IMR-90 (cell line): ENCODE measurements around the gene NEUROG1. TPM values are rescaled to one million over a fixed set of nuclear protein-coding genes. Genes with fewer than 3 reads are reported as not detected.

Source experiments
- ATAC-seq: fragments of 200-7000 bp; cut with Tn5 transposase; 2 replicates; pipeline ENCODE4 v1.9.1; 2020; ENCODE audit warnings: low read depth, mild to moderate bottlenecking, moderate library complexity
- BruUV-seq: library from RNA; stranded (reverse); fragments of 400-500 nt; replicated peaks from 2 replicates; lab custom pipeline; 2021; lab: Mats Ljungman, UMichigan
- CTCF ChIA-PET: fragments of 300-600 bp; formaldehyde crosslinking; extraction: SDS; loops from one replicate; lab custom pipeline; 2021; ENCODE audit warnings: antibody characterized with exemption; lab: Yijun Ruan, JAX
- POLR2A ChIA-PET: fragments of 300-600 bp; sonication (Branson Sonifier 250); formaldehyde crosslinking; loops from one replicate; lab custom pipeline; 2022; ENCODE audit warnings: antibody characterized with exemption; ENCODE audit not compliant: unreplicated experiment; lab: Charles Lee
- DNase-seq: peaks from one replicate; pipeline ENCODE4 v3.0.0; 2013
- H2AFZ ChIP-seq: replicated peaks from 2 replicates; pipeline ENCODE3; 2013; ENCODE audit warnings: low read length, mild to moderate bottlenecking; ENCODE audit not compliant: poor library complexity
- H2AK5ac ChIP-seq: 2 replicates; pipeline ENCODE4 v1.6.1; 2013; ENCODE audit warnings: low read depth, low read length, inconsistent platforms
- H2AK9ac ChIP-seq: replicated peaks from 2 replicates; pipeline ENCODE3; 2013; ENCODE audit warnings: mild to moderate bottlenecking, low read depth, low read length, moderate library complexity; ENCODE audit not compliant: poor library complexity
- H2BK120ac ChIP-seq: 2 replicates; pipeline ENCODE4 v1.6.1; 2013; ENCODE audit warnings: low read depth, low read length, inconsistent platforms
- H2BK15ac ChIP-seq: 3 replicates; pipeline ENCODE4 v1.6.1; 2013; ENCODE audit warnings: low read depth, low read length, inconsistent platforms
- H2BK20ac ChIP-seq: 2 replicates; pipeline ENCODE4 v1.6.1; 2013; ENCODE audit warnings: low read depth, mild to moderate bottlenecking, inconsistent platforms, low read length, moderate library complexity
- H2BK5ac ChIP-seq: 2 replicates; pipeline ENCODE4 v1.6.1; 2013; ENCODE audit warnings: mild to moderate bottlenecking, low read depth, low read length, inconsistent platforms; ENCODE audit not compliant: poor library complexity, severe bottlenecking
- H3K14ac ChIP-seq: replicated peaks from 2 replicates; pipeline ENCODE4 v1.6.1; 2013; ENCODE audit warnings: low read depth, low read length, inconsistent platforms
- H3K18ac ChIP-seq: 2 replicates; pipeline ENCODE4 v1.6.1; 2013; ENCODE audit warnings: low read depth, low read length, control low read depth
- H3K23ac ChIP-seq: 2 replicates; pipeline ENCODE4 v1.6.1; 2013; ENCODE audit warnings: low read depth, low read length, inconsistent platforms
- H3K27ac ChIP-seq: 2 replicates; pipeline ENCODE4 v1.5.1; 2013; ENCODE audit warnings: mild to moderate bottlenecking, control low read depth, low read length; ENCODE audit not compliant: insufficient read depth
- H3K27me3 ChIP-seq: 2 replicates; pipeline ENCODE4 v1.6.1; 2013; ENCODE audit warnings: low read length; ENCODE audit not compliant: control insufficient read depth, insufficient read depth
- H3K36me3 ChIP-seq: 2 replicates; pipeline ENCODE4 v1.6.1; 2013; ENCODE audit warnings: low read length, mixed read lengths; ENCODE audit not compliant: control insufficient read depth, insufficient read depth
- H3K4ac ChIP-seq: 2 replicates; pipeline ENCODE4 v1.6.1; 2013; ENCODE audit warnings: low read depth, low read length, inconsistent platforms
- H3K4me1 ChIP-seq: 2 replicates; pipeline ENCODE4 v1.6.1; 2013; ENCODE audit warnings: low read length, mixed read lengths; ENCODE audit not compliant: control insufficient read depth, insufficient read depth
- H3K4me2 ChIP-seq: 2 replicates; pipeline ENCODE4 v1.6.1; 2013; ENCODE audit warnings: low read depth, mild to moderate bottlenecking, control low read depth, low read length, moderate library complexity
- H3K4me3 ChIP-seq: 2 replicates; pipeline ENCODE4 v1.5.1; 2013; ENCODE audit warnings: low read depth, mild to moderate bottlenecking, control low read depth, low read length, moderate library complexity; ENCODE audit not compliant: insufficient read depth
- H3K56ac ChIP-seq: 2 replicates; pipeline ENCODE4 v1.6.1; 2013; ENCODE audit warnings: low read length, inconsistent platforms; ENCODE audit not compliant: insufficient read depth; ENCODE audit errors: extremely low read depth
- H3K79me1 ChIP-seq, 2 experiments: 2 replicates each; pipeline ENCODE4 v1.6.1; 2013; ENCODE audit warnings: low read length in 2 of 2, inconsistent platforms in 1 of 2, low read depth in 1 of 2
- H3K9ac ChIP-seq: 2 replicates; pipeline ENCODE4 v1.6.1; 2013; ENCODE audit warnings: low read depth, low read length, control low read depth
- H3K9me1 ChIP-seq: 2 replicates; pipeline ENCODE4 v1.6.1; 2013; ENCODE audit warnings: low read length, inconsistent platforms; ENCODE audit not compliant: insufficient read depth
- H3K9me3 ChIP-seq: 2 replicates; pipeline ENCODE4 v1.6.1; 2013; ENCODE audit warnings: low read length; ENCODE audit not compliant: control insufficient read depth, insufficient read depth
- H4K20me1 ChIP-seq: 2 replicates; pipeline ENCODE4 v1.6.1; 2013; ENCODE audit warnings: low read length, inconsistent platforms; ENCODE audit not compliant: insufficient read depth
- H4K5ac ChIP-seq: 2 replicates; pipeline ENCODE4 v1.6.1; 2013; ENCODE audit warnings: mild to moderate bottlenecking, low read depth, low read length, control low read depth
- H4K8ac ChIP-seq, 2 experiments: 2 replicates each; pipeline ENCODE4 v1.6.1; 2013; ENCODE audit warnings: low read depth in 2 of 2, low read length in 2 of 2, control low read depth in 1 of 2, inconsistent platforms in 1 of 2
- H4K91ac ChIP-seq: 2 replicates; pipeline ENCODE4 v1.6.1; 2013; ENCODE audit warnings: low read depth, low read length, inconsistent platforms; ENCODE audit not compliant: insufficient read depth
- MAZ ChIP-seq: IDR thresholded peaks from 2 replicates; pipeline ENCODE4 v1.6.1; 2012; ENCODE audit warnings: low read depth, mild to moderate bottlenecking, low read length, improper control_type of control experiment, moderate library complexity, borderline replicate concordance
- MXI1 ChIP-seq: IDR thresholded peaks from 2 replicates; pipeline ENCODE4 v1.6.1; 2012; ENCODE audit warnings: low read depth, mild to moderate bottlenecking, low read length, moderate library complexity, borderline replicate concordance
- WGBS, 2 experiments: methylation state at CpG; one replicate each; pipeline versions ENCODE4 v1.1.5 to v1.1.7; 2013; ENCODE audit warnings: missing lambda C conversion rate in 2 of 2; ENCODE audit not compliant: insufficient read length in 1 of 2; ENCODE audit errors: extremely low coverage in 2 of 2; 5-methylcytosine and 5-hydroxymethylcytosine counted together
- dilution Hi-C: fragments of 300-500 bp; cut with HindIII; formaldehyde crosslinking; loops from one replicate; pipeline ENCODE4 v1.14.3; 2018; ENCODE audit warnings: low sequenced_read_pairs; ENCODE audit not compliant: unreplicated experiment
- in situ Hi-C: fragments of 300-500 bp; cut with MboI; formaldehyde crosslinking; loops from 3 replicates; pipeline ENCODE4 v1.14.3; 2019; ENCODE audit warnings: low sequenced_read_pairs, inconsistent platforms, mixed read lengths
- intact Hi-C: fragments of 100-400 bp; cut with micrococcal nuclease; formaldehyde crosslinking; loops from 2 replicates; pipeline ENCODE4 v1.10.0; 2022
- polyA plus RNA-seq, 3 experiments: library from polyadenylated mRNA; depleted of rRNA; stranded (reverse); fragments of >200 nt; gene quantifications; 2 replicates each; pipeline ENCODE4 v1.2.3, GENCODE V29; 2012; ENCODE audit warnings: low replicate concordance in 1 of 3
- total RNA-seq: library from RNA; depleted of rRNA; stranded (reverse); fragments of >200 nt; gene quantifications from 2 replicates; pipeline ENCODE4 v1.2.3, GENCODE V29; 2012

Gene NEUROG1
- total and polyA plus RNA-seq, 2 of the 4 experiments (the other 2 are of a cell fraction) = not detected

DNA sequence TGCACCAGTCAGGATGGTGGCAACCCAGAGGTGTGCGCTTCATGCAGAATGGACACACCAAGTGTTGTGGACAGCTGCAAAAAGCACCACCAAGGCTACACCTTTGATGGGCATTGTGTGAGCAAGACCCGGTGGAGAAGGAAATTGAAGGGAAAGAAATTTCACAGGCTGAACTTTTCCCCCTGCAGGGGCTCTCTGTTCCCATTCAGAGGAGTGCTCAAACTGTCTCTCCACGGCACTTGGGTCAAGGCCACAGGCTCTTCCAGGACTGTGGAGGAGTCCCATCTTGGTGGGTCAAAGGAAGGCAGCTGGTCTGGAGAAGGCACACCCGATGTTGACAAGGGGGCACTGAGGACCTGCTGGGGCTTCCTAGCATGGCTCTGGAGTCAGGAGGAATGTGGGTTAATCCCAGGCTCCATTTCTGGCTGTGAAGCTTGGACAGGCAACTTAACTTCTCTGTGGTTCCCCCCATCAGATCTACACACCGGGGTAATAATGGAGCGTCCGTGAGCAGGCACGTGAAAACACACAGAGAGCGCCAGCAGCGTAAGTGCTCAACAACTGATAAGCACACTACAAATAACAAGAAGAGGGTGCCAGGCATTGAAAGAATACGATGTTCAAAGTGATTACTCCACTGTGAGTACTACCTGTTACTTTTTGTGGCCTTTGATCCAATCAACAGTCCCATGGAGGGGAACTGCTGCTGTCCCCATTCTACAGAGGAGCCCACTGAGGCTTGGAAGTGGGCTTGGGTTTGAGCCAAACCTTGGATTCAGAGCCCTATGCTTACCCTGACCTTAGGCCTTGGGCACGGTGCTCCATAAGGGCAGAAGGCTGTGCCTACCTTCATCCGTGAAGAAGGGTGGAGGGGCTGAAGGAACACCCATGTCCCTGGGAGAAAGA is 49.4 kb downstream of the NEUROG1 start:
- Histone ChIP-seq H3K14ac (no peak overlapping the region), H3K56ac (no peak overlapping the region), H2BK120ac (no peak overlapping the region), H3K4me2 (no peak overlapping the region), H2AK5ac (no peak overlapping the region), H3K4ac (no peak overlapping the region), H4K91ac (no peak overlapping the region), H3K27ac (no peak overlapping the region), H3K18ac (no peak overlapping the region), H3K4me3 (no peak overlapping the region), H3K9me1 (peaks cover 5% of the 10 kb centered on the region; the same call in 1 of the 2 replicates), H3K9ac (no peak overlapping the region), H4K8ac (no peak overlapping the region), H2AK9ac (no peak overlapping the region), H3K23ac (no peak overlapping the region), H2BK20ac (no peak overlapping the region), H3K36me3 (no peaks in the 10 kb centered on the region), H3K9me3 (no peaks in the 10 kb centered on the region), H3K79me1 (no peaks in the 10 kb centered on the region), H2BK5ac (no peak overlapping the region), H2BK15ac (no peak overlapping the region), H3K27me3 (peaks cover 68% of the 10 kb centered on the region), H4K5ac (no peak overlapping the region), H3K4me1 (peaks cover 5% of the 10 kb centered on the region; the same call in 1 of the 2 replicates), H2AFZ (no peak overlapping the region), H4K20me1 (no peaks in the 10 kb centered on the region; the same call in 1 of the 2 replicates)
- in situ Hi-C loops = no loop called here
- DNase-seq = no peak
- intact Hi-C loops = no loop called here
- dilution Hi-C loops = no loop called here
- no TSS peak for BruUV-seq
- POLR2A ChIA-PET = no interaction called here
- TF ChIP-seq MAZ = no peak
- TF ChIP-seq MXI1 = no peak
- no peak for ATAC-seq
- WGBS, 2 experiments = no CpG with 5 or more reads among the region's 13 CpGs
- CTCF ChIA-PET = interaction anchor here (1.6 kb wide), 1 partner anchor 74 kb away, joined by 3 read pairs; no protein-coding TSS in a partner anchor
